Thyroid gland (tissue), 4 donors: Measurements from ENCODE around the gene ANXA6.

ENCODE experiments used
- POLR2A ChIP-seq, 2 donors: fragments of 450-650 bp; IDR thresholded peaks; one replicate each; pipeline ENCODE4 v1.6.1; 2017; ENCODE audit warnings: antibody characterized with exemption in 2 of 2, mild to moderate bottlenecking in 2 of 2, moderate library complexity in 1 of 2
- TF ChIP-seq, protein P1 (sequence below), 6 experiments: fragments of 200-600 bp in 3 of 6; fragments of 450-650 bp in 3 of 6; sonication (generic) in 3 of 6; IDR thresholded peaks; one replicate each; pipeline ENCODE4 v1.5.1; 2016 to 2019; ENCODE audit warnings: antibody characterized with exemption in 6 of 6, mild to moderate bottlenecking in 2 of 6, inconsistent platforms in 1 of 6, moderate library complexity in 1 of 6

DNA sequence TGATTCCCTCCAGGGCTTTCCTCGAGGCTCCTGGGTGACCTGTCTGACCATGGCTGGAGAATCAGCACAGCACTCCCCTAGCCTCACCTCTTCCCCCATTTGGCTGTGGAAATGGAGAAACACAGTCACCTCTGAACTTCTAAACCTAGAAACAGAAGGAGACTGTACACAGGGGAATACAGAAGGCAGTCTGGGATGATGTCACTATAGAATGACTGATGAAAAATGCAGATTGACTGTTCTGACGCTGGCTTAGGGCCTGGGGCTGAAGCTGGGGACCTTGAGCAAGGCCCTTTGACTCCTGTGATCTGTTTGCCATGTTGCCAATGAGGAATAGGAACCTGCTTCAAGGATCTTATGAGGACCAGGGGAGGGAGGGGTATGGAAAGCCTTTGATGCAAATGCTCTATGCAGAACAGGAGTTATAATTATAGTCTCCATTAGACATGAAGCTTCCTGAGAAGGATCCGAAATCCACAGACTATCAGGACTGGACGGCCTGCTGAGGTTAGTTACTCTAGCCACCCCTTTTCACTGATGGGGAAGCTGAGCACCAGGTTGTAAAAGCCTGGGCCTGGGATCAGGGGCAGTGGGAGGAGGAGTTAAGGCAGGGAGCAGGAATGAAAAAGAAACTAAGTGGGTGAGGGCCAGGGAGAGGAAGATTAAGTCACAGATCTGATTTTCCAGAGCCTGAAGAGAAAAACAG is 24.4 kb upstream of the ANXA6 start:
- TF ChIP-seq, protein P1, sequence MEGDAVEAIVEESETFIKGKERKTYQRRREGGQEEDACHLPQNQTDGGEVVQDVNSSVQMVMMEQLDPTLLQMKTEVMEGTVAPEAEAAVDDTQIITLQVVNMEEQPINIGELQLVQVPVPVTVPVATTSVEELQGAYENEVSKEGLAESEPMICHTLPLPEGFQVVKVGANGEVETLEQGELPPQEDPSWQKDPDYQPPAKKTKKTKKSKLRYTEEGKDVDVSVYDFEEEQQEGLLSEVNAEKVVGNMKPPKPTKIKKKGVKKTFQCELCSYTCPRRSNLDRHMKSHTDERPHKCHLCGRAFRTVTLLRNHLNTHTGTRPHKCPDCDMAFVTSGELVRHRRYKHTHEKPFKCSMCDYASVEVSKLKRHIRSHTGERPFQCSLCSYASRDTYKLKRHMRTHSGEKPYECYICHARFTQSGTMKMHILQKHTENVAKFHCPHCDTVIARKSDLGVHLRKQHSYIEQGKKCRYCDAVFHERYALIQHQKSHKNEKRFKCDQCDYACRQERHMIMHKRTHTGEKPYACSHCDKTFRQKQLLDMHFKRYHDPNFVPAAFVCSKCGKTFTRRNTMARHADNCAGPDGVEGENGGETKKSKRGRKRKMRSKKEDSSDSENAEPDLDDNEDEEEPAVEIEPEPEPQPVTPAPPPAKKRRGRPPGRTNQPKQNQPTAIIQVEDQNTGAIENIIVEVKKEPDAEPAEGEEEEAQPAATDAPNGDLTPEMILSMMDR (IDR thresholded peaks at IDR 0.05): no peak
- TF ChIP-seq POLR2A (IDR thresholded peaks at IDR 0.05): no peak
